Kidney tubule cell (primary cell): ENCODE measurements around the gene TM4SF20.

Source experiments
- DNase-seq: peaks from one replicate; pipeline ENCODE4 v3.0.0-alpha.2; 2018; ENCODE audit warnings: low spot score

Gene TM4SF20

GRCh38 chr2:227320305-227321094 lies 58.6 kb downstream of the TM4SF20 start:
- no peak for DNase-seq

- no peak for DNase-seq
Measured at GRCh38 chr2:227317834-227318233, 61.3 kb downstream of the TM4SF20 start.

- DNase-seq: no peak
Measured at GRCh38 chr2:227313310-227313709, 65.8 kb downstream of the TM4SF20 start.

GRCh38 chr2:227312579-227312978 lies 66.5 kb downstream of the TM4SF20 start:
- no peak for DNase-seq
